Thoracic aorta (tissue), 2 donors: ENCODE measurements around the gene HELQ. TPM values are rescaled to one million over a fixed set of nuclear protein-coding genes. Genes with fewer than 3 reads are reported as not detected.

Source experiments
- ATAC-seq: fragments of 150-250 bp; one replicate; pipeline ENCODE4 v1.8.0; 2017; ENCODE audit warnings: low read depth; ENCODE audit not compliant: insufficient number of reproducible peaks, low FRiP score
- DNase-seq: peaks from one replicate; pipeline ENCODE4 v3.0.0-alpha.2; 2020; ENCODE audit warnings: low spot score
- H3K27ac ChIP-seq, 2 donors: fragments of 200-600 bp; sonication (generic); 1 replicate in 1 of 2; 2 replicates in 1 of 2; pipeline ENCODE4 v1.5.1; 2016; ENCODE audit warnings: mild to moderate bottlenecking in 2 of 2, moderate library complexity in 2 of 2
- H3K27me3 ChIP-seq: fragments of 200-600 bp; sonication (generic); replicated peaks from 2 replicates; pipeline ENCODE4 v1.6.0; 2016; ENCODE audit warnings: mild to moderate bottlenecking; ENCODE audit not compliant: insufficient read depth
- H3K36me3 ChIP-seq: fragments of 200-600 bp; sonication (generic); one replicate; pipeline ENCODE4 v1.5.1; 2016
- H3K4me1 ChIP-seq, 2 donors: fragments of 200-600 bp; sonication (generic); 1 replicate in 1 of 2; 2 replicates in 1 of 2; pipeline versions ENCODE4 v1.5.1 to v1.6.0; 2016; ENCODE audit warnings: low read depth in 2 of 2, mild to moderate bottlenecking in 1 of 2; ENCODE audit not compliant: control insufficient read depth in 1 of 2
- H3K4me3 ChIP-seq: fragments of 200-600 bp; sonication (generic); 2 replicates; pipeline ENCODE4 v1.5.1; 2016; ENCODE audit warnings: mild to moderate bottlenecking
- H3K9me3 ChIP-seq: fragments of 200-600 bp; sonication (generic); 2 replicates; pipeline ENCODE4 v1.5.1; 2016
- CTCF ChIP-seq: fragments of 200-600 bp; sonication (generic); IDR thresholded peaks from one replicate; pipeline ENCODE4 v1.5.1; 2019; ENCODE audit warnings: antibody characterized with exemption
- total RNA-seq, 2 donors: library from RNA; depleted of rRNA; stranded (reverse); fragments of >200 nt; gene quantifications; one replicate each; pipeline versions ENCODE4 v1.1.0 to v1.2.3, GENCODE V29; 2016

Gene HELQ
- total RNA-seq, 2 donors from 2014 or later: 11.6 to 19.6 TPM

DNA sequence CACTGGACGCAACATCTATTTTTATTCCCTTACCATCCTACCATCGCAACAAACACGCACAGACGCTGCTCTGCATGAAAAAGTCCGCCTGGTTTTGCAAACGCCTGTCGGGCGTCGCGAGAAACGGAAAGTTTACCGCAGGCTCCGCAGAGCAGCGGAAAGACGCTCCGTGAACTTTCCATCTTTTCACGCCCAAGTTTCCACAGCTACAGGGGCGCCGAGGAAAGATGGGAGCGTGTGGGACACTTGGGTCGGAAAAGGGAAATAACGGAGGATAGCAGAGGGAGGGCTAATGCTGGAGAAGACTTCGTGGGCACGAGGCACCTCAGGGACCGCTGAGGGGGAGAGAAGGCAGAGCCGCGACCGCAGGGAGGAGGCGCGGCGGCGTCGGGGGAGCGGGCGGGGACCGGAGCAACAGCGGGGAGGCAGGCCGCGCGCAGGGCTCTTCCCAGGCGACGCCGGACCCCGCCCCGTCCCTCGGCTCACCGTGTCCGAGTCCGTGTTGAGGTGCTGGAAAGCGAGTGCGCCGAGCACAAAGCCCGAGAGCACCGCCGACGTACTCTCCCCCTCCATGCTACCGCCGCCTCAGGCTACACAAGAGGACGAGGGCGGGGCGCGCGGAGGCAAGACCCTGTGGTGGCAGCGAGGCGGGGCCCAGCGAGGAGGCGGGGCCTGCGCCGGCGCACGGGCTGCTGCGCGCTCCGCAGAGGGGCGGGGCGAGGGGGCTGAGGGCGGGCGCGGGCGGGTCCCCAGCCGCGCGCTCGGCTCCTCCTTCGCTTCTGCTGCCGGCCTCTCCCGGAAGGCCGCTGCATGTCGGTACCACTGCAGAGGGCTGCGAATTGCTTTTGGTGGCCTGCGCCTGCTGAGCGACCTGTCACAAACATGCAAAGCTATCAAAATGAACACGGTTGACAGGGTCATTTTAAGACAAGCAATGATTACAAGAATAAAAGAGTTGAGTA, 29.2 kb upstream of the HELQ start, which contains the start of gene ABRAXAS1:
ABRAXAS1 (minus strand) TSS at position 601 of the 962 bp plus-strand sequence; CDS start at position 573, 28 bp downstream.
- peak within 1 kb of the TSS; percentile 93 to 94 for H3K27ac ChIP-seq
- H3K27me3 ChIP-seq: no peaks in the 10 kb centered on the region
- H3K9me3 ChIP-seq: no peaks in the 10 kb centered on the region
- H3K4me3 ChIP-seq: peak within 1 kb of the TSS; percentile 99
- peaks cover 6 to 15% of the 10 kb centered on the region in 2 donors for H3K4me1 ChIP-seq
- no peak for TF ChIP-seq CTCF
- DNase-seq: peak; percentile 84
- ATAC-seq: peak; percentile 96
- H3K36me3 ChIP-seq: no peaks in the 10 kb centered on the region

DNA sequence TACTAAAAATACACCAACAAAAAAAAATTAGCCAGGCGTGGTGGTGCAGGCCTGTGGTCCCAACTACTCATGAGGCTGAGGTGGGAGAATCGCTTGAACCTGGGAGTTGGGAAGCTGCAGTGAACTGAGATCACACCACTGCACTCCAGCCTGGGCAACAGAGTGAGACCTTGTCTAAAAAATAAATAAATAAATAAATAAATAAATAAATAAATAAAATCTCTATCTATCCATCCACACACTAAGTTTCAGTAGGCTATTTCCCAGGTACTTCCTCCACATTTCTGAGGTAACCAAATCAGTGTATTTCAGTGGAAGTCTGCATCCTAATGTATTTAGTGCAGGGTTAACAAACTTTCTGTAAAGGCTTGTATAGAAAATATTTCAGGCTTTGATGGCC, 18.3 kb upstream of the HELQ start:
- no peak for TF ChIP-seq CTCF
- Histone ChIP-seq H3K27me3 (no peaks in the 10 kb centered on the region), H3K4me1 (no peaks in the 10 kb centered on the region), H3K27ac (no peak overlapping the region), H3K9me3 (no peaks in the 10 kb centered on the region), H3K4me3 (no peak overlapping the region), H3K36me3 (no peaks in the 10 kb centered on the region)
- DNase-seq: no peak
- no peak for ATAC-seq

DNA sequence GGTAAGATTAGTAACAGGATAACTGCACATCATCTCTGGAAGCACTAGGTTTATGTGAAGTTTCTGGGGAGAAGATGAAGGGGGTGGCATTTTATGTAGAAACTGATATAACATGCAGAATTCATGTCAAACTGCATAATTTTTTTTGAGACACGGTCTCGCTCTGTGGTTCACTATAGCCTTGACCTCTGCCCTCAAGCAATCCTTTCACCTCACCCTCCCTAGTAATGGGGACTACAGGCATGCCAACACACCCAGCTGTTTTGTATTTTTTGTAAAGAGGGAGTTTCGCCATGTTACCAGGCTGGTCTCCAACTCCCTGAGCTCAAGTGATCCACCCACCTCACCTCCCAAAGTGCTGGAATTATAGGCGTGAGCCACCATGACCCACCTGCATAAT, 17.8 kb upstream of the HELQ start:
- H3K36me3 ChIP-seq: peaks cover 3% of the 10 kb centered on the region
- H3K9me3 ChIP-seq: no peaks in the 10 kb centered on the region
- no peak for DNase-seq
- no peak overlapping the region for H3K27ac ChIP-seq
- no peaks in the 10 kb centered on the region for H3K4me1 ChIP-seq
- H3K27me3 ChIP-seq: no peaks in the 10 kb centered on the region
- no peak for ATAC-seq
- no peak overlapping the region for H3K4me3 ChIP-seq
- no peak for TF ChIP-seq CTCF

GRCh38 chr4:83456184-83456501, 520 bp upstream of the HELQ start:
- ATAC-seq (no peak), DNase-seq (no peak)
- H3K36me3 ChIP-seq: peaks cover 3% of the 10 kb centered on the region
- peak overlapping the region; percentile 77 for H3K4me3 ChIP-seq
- TF ChIP-seq CTCF: no peak
- peak overlapping the region; percentile 89 to 99 for H3K27ac ChIP-seq
- H3K9me3 ChIP-seq: no peaks in the 10 kb centered on the region
- no peaks in the 10 kb centered on the region for H3K27me3 ChIP-seq
- H3K4me1 ChIP-seq: peaks cover 11 to 35% of the 10 kb centered on the region in 2 donors

DNA sequence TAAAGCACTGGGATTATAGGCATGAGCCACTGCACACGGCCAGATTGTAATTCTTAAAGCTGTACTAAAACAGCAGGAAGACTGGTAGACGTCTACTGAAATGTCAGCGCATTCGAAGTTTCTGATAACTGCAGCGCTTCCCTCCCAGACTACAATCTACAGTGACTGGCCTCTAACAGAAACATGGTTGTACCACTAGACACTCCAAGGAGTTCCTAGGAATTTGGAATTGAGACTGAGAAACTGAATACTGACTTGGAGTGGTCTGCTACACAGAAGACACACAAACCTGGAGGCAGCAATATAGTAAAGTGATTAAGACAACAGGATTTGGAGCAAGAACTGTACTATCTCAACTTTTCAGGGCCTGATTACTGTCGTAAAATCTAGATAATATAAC, 937 bp downstream of the HELQ start:
- Histone ChIP-seq H3K27ac (peak overlapping the region; percentile 89 to 99), H3K9me3 (no peaks in the 10 kb centered on the region), H3K36me3 (no peaks in the 10 kb centered on the region), H3K4me1 (peaks cover 11 to 35% of the 10 kb centered on the region in 2 donors), H3K27me3 (no peaks in the 10 kb centered on the region), H3K4me3 (peak overlapping the region; percentile 77)
- no peak for TF ChIP-seq CTCF
- ATAC-seq (no peak), DNase-seq (no peak)
